ENCODE results near the gene STK10.

DNA sequence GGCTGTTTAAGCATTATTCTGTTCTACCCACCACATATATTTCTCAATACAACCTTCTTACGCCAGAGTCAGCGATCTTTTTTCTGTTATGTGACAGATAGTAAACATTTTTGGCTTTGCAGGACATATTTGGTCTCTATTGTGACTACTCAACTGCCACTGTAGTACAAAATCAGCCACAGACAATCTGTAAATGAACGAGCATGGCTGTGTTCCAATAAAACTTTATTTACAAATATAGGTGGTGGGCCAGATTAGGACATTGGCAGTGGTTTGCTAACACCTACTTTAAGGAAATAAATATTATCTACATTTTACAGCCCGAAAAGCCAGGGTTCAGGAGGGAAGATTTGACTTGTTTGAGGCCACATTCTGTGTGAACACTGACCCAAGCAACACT, 141.4 kb downstream of the STK10 start:
- TF ChIP-seq, protein P1, sequence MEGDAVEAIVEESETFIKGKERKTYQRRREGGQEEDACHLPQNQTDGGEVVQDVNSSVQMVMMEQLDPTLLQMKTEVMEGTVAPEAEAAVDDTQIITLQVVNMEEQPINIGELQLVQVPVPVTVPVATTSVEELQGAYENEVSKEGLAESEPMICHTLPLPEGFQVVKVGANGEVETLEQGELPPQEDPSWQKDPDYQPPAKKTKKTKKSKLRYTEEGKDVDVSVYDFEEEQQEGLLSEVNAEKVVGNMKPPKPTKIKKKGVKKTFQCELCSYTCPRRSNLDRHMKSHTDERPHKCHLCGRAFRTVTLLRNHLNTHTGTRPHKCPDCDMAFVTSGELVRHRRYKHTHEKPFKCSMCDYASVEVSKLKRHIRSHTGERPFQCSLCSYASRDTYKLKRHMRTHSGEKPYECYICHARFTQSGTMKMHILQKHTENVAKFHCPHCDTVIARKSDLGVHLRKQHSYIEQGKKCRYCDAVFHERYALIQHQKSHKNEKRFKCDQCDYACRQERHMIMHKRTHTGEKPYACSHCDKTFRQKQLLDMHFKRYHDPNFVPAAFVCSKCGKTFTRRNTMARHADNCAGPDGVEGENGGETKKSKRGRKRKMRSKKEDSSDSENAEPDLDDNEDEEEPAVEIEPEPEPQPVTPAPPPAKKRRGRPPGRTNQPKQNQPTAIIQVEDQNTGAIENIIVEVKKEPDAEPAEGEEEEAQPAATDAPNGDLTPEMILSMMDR (optimal IDR thresholded peaks at IDR 0.05 in 1 of 3, IDR thresholded peaks at IDR 0.05 in 1 of 3, conservative IDR thresholded peaks at IDR 0.05 in 1 of 3; ENCODE audit: extremely low read depth in 1 of 3, insufficient read depth in 2 of 3, low read length in 3 of 3) = no peak
- TF ChIP-seq EZH2 (IDR thresholded peaks at IDR 0.05; ENCODE audit: low read length) = no peak
